Measurements from ENCODE around the gene KLHL29.

DNA sequence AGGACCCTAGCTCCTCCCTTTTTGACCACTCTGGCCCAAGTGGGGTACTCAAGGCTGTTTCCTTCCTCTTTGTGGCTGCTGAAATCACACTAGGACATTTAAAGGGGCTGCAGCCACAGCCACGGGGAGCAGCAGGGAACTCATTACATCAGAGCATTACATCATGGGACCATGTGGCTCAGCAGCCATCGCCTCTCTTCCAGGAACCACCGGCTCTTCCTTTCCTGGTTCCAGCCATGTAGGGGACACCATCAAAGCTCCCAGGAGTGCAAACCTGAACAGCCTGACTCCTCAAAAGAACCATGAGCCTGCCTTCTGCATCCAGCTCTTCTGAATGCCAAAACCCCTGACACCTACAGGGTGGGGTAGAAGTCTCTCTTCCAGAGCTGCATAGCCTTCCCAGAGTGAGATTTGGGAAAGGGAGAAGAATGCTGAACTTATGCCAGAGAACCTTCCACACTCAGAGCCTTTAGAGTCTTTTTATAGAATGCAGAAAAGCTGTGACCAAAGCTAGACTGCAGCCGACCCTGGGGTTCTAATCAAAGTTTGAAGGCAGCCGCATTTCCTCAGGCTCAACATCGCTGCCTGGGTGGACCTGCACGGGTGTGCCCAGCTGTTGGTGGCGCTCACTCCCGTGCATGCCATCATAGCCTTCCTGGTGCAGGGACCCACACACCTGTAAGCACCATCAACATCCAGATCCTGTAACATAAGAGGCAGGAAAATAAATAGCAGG is 121.7 kb downstream of the KLHL29 start:
- TF ChIP-seq, protein P1, sequence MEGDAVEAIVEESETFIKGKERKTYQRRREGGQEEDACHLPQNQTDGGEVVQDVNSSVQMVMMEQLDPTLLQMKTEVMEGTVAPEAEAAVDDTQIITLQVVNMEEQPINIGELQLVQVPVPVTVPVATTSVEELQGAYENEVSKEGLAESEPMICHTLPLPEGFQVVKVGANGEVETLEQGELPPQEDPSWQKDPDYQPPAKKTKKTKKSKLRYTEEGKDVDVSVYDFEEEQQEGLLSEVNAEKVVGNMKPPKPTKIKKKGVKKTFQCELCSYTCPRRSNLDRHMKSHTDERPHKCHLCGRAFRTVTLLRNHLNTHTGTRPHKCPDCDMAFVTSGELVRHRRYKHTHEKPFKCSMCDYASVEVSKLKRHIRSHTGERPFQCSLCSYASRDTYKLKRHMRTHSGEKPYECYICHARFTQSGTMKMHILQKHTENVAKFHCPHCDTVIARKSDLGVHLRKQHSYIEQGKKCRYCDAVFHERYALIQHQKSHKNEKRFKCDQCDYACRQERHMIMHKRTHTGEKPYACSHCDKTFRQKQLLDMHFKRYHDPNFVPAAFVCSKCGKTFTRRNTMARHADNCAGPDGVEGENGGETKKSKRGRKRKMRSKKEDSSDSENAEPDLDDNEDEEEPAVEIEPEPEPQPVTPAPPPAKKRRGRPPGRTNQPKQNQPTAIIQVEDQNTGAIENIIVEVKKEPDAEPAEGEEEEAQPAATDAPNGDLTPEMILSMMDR (conservative IDR thresholded peaks at IDR 0.05; ENCODE audit: low read length) = no peak
- TF ChIP-seq EZH2phosphoT487 (IDR thresholded peaks at IDR 0.05; ENCODE audit: borderline replicate concordance, low read depth, low read length) = no peak

All from OCI-LY7 (cell line).